Measurements from ENCODE around the gene GRK2. TPM values are rescaled to one million over a fixed set of nuclear protein-coding genes. Genes with fewer than 3 reads are reported as not detected.

GRK2 gene
- total RNA-seq, 4 donors from 2014 or later, result 104 to 294 (median 160) TPM

DNA sequence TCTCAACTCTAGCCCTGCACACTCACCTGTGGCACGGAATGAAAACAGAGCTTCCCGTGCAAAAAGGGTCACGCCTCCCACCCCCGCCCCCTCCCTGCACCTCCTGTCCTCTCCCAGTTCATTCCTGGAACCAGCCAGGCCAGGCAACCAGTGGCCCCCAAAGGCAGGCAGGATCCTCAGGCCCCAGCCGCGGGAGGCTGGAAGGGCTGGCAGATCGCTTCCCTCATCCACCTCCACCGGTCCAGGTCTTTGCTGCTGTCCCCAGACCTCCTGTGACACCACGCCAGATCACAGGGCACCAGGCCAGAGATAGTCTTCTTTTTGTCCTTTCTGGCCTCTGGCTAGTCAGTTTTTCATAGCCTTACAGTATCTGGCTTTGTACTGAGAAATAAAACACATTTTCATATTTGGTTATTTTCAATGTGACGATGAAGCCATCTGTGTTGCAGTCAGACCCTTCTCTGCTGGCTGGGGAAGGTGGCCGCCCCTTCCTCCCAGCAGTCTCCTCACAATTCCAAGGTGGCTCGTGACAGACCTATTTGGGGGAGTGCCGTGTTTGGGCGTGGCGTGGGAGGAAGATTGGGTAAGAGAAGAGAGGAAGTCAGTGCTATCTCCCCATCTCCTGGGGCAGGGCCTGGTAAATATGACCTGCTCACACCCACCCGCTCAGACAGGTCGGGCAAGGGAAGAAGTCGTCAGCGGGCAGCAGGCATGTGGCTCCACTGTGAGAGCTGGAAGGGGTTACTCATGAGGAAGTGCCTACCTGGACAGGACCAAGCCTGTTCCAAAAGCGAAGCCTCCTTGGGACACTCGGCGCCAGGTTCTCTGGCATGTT, 46.1 kb downstream of the GRK2 start:
- no peak overlapping the region for H3K4me3 ChIP-seq
- intact Hi-C loops (cut with DNase I; ENCODE audit: low total_unique reads), result no loop called here
- WGBS, 2 donors (ENCODE audit: low coverage in 1 of 2), result 48 to 51% methylated on average over 6 to 20 of the region's 22 CpGs
- peak overlapping the region; percentile 77 to 80 (median 78) for H3K27ac ChIP-seq
- in situ Hi-C loops (cut with MboI; ENCODE audit: low pct_ligation_motif_present in 1 of 4, low pct_unique_long_range_greater_than_20kb in 1 of 4, low sequenced_read_pairs in 3 of 4), result loop anchor here in 1 of 4 donors (5.0 kb wide), 1 partner anchor 50 kb away; no protein-coding TSS in a partner anchor
- TF ChIP-seq POLR2AphosphoS5 (IDR thresholded peaks at IDR 0.05), result peak; percentile 25 to 63 (median 60)
- TF ChIP-seq, protein P1, sequence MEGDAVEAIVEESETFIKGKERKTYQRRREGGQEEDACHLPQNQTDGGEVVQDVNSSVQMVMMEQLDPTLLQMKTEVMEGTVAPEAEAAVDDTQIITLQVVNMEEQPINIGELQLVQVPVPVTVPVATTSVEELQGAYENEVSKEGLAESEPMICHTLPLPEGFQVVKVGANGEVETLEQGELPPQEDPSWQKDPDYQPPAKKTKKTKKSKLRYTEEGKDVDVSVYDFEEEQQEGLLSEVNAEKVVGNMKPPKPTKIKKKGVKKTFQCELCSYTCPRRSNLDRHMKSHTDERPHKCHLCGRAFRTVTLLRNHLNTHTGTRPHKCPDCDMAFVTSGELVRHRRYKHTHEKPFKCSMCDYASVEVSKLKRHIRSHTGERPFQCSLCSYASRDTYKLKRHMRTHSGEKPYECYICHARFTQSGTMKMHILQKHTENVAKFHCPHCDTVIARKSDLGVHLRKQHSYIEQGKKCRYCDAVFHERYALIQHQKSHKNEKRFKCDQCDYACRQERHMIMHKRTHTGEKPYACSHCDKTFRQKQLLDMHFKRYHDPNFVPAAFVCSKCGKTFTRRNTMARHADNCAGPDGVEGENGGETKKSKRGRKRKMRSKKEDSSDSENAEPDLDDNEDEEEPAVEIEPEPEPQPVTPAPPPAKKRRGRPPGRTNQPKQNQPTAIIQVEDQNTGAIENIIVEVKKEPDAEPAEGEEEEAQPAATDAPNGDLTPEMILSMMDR (IDR thresholded peaks at IDR 0.05), result no peak
- TF ChIP-seq POLR2A (IDR thresholded peaks at IDR 0.05), result peak; percentile 55
- peak; percentile 85 for DNase-seq
- no peaks in the 10 kb centered on the region for H3K27me3 ChIP-seq
- peaks cover 0 to 9% (median 4%) of the 10 kb centered on the region in 4 donors for H3K36me3 ChIP-seq
- H3K9me3 ChIP-seq, result no peaks in the 10 kb centered on the region
- peaks cover 11 to 21% (median 16%) of the 10 kb centered on the region in 4 donors for H3K4me1 ChIP-seq

DNA sequence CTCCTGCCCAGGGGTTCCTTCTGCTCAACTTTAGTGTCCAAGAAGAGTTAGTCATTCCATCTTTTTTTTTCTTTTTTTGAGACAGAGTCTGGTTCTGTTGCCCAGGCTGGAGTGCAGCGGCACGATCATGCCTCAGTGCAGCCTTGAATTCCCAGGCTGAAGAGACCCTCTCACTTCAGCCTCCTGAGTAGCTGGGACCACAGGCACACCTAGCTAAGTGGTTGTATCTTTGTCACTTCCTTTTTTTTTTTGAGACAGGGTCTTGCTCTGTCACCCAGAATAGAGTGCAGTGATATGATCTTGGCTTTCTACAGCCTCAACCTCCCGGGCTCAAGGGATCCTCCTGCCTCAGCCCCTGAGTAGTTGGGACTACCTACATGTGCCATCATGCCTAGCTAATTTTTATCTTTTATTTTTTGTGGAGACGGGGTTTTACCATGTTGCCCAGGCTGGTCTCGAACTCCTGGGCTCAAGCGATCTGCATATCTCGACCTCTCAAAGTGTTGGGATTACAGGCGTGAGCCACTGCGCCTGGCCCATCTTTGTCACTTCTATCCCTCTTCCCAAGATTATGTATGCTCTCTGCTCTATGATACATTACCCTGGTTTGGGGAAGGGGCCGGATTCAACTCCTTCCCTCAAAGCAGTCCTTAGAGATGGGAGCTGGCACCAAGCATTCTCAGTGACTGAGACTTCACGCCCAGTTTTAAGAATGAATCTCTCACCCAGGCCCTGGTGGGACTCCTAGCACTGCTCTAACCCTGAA, 47.0 kb downstream of the GRK2 start:
- H3K27ac ChIP-seq, result peak overlapping the region; percentile 77 to 80 (median 78)
- H3K9me3 ChIP-seq, result no peaks in the 10 kb centered on the region
- H3K27me3 ChIP-seq, result no peaks in the 10 kb centered on the region
- H3K36me3 ChIP-seq, result peaks cover 0 to 9% (median 1%) of the 10 kb centered on the region in 4 donors
- no peak for TF ChIP-seq EP300 (IDR thresholded peaks at IDR 0.05; ENCODE audit: low read depth)
- peaks cover 14 to 23% (median 18%) of the 10 kb centered on the region in 4 donors for H3K4me1 ChIP-seq
- intact Hi-C loops (cut with DNase I; ENCODE audit: low total_unique reads) (no loop called here), in situ Hi-C loops (cut with MboI; ENCODE audit: low pct_ligation_motif_present in 1 of 4, low pct_unique_long_range_greater_than_20kb in 1 of 4, low sequenced_read_pairs in 3 of 4) (loop anchor here in 1 of 4 donors (5.0 kb wide), 1 partner anchor 51 kb away; no protein-coding TSS in a partner anchor)
- H3K4me3 ChIP-seq, result no peak overlapping the region
- WGBS, 2 donors (ENCODE audit: low coverage in 1 of 2), result 89 to 100% methylated on average over 2 to 11 of the region's 11 CpGs
- no peak for DNase-seq

DNA sequence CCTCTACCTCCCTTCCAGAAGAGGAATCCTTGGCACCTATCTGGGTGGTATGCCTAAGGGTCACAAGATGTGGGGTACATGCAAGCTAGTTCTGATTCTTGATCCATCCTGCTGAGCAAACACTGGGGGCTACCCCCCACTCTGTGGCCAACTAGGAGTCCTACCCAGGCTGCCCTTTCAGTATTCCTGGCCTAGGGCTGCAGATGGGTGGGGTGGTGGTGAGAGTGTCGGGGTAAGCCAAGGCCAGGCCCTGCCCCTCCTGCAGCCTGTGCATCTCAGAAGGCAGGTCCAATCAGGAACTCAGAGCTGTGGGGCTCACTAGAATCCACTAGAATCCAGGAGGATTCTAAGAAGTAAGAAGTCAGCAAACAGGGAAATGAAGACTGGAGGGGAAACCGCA, 47.9 kb downstream of the GRK2 start:
- 79 to 88% methylated on average over 1 to 2 of the region's 2 CpGs for WGBS, 2 donors (ENCODE audit: low coverage in 1 of 2)
- in situ Hi-C loops (cut with MboI; ENCODE audit: low pct_ligation_motif_present in 1 of 4, low pct_unique_long_range_greater_than_20kb in 1 of 4, low sequenced_read_pairs in 3 of 4), result loop anchor here in 1 of 4 donors (5.0 kb wide), 1 partner anchor 52 kb away; no protein-coding TSS in a partner anchor

DNA sequence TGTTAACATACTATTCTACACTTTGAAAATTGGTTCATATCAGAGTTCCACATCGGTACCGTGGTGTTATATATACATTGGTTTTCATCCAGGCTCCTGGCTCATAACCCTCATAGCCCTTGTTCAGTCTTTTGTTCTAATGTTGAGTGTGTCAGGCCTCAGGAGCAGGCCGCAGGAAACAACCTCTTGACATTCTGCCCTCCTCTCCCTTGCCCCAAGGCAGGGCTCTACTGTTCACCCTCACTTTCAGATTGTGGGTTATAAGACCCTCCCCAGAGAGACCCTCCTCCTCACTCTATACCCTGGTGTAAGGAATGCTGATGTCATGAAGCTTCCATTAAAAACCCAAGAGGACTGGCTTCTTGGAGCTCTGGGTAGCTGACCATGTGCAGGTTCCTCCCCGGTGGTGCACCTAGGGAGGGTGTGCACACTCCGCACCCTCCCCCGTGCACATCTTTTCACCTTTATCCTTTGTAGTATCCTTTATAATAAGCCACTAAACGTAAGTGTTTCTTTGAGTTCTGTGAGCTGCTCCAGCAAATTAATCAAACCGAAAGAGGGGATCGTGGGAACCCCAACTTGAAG, 49.1 kb downstream of the GRK2 start:
- TF ChIP-seq EP300 (IDR thresholded peaks at IDR 0.05; ENCODE audit: low read depth) (no peak), POLR2AphosphoS5 (IDR thresholded peaks at IDR 0.05) (no peak), POLR2A (IDR thresholded peaks at IDR 0.05) (no peak)
- TF ChIP-seq, protein P1 (IDR thresholded peaks at IDR 0.05), result no peak
- no peak for DNase-seq
- in situ Hi-C loops (cut with MboI; ENCODE audit: low pct_ligation_motif_present in 1 of 4, low pct_unique_long_range_greater_than_20kb in 1 of 4, low sequenced_read_pairs in 3 of 4) (loop anchor here in 1 of 4 donors (5.0 kb wide), 1 partner anchor 48 kb away; the partner anchor contains the start of gene GRK2), intact Hi-C loops (cut with DNase I; ENCODE audit: low total_unique reads) (no loop called here)
- WGBS, 2 donors (ENCODE audit: low coverage in 1 of 2), result 72 to 84% methylated on average over 3 to 9 of the region's 9 CpGs
- H3K4me3 ChIP-seq, result no peak overlapping the region
- H3K27ac ChIP-seq, result no peak overlapping the region
- H3K27me3 ChIP-seq, result no peaks in the 10 kb centered on the region
- no peaks in the 10 kb centered on the region for H3K36me3 ChIP-seq
- H3K4me1 ChIP-seq, result peaks cover 14 to 41% (median 32%) of the 10 kb centered on the region in 4 donors
- no peaks in the 10 kb centered on the region for H3K9me3 ChIP-seq

More for the DNA sequence above, 47.9 kb downstream of the GRK2 start:
- H3K27ac ChIP-seq, result no peak overlapping the region
- H3K36me3 ChIP-seq, result peaks cover 0 to 9% (median 0%) of the 10 kb centered on the region in 4 donors
- no peaks in the 10 kb centered on the region for H3K9me3 ChIP-seq
- no peak overlapping the region for H3K4me3 ChIP-seq
- DNase-seq, result no peak
- TF ChIP-seq POLR2A (IDR thresholded peaks at IDR 0.05) (no peak), EP300 (IDR thresholded peaks at IDR 0.05; ENCODE audit: low read depth) (no peak), POLR2AphosphoS5 (IDR thresholded peaks at IDR 0.05) (no peak)
- TF ChIP-seq, protein P1 (IDR thresholded peaks at IDR 0.05), result no peak
- H3K27me3 ChIP-seq, result no peaks in the 10 kb centered on the region
- H3K4me1 ChIP-seq, result peaks cover 14 to 33% (median 27%) of the 10 kb centered on the region in 4 donors
- intact Hi-C loops (cut with DNase I; ENCODE audit: low total_unique reads), result no loop called here
